Right ventricle myocardium inferior (tissue), 1 donor: ENCODE data around the gene IFT22. TPM values are rescaled to one million over a fixed set of nuclear protein-coding genes. Genes with fewer than 3 reads are reported as not detected.
"Not testable (repeated sequence)": the region's sequence is repeated elsewhere in the genome, so short reads cannot be mapped to it uniquely, and the experiment has no call there.

Experiments used
- ATAC-seq: fragments of 200-7000 bp; cut with Tn5 transposase; one replicate; pipeline ENCODE4 v1.9.1; 2020; ENCODE audit warnings: mild to moderate bottlenecking, moderate library complexity
- DNase-seq: peaks from one replicate; pipeline ENCODE4 v3.0.0; 2021; ENCODE audit errors: missing footprints
- intact Hi-C: fragments of 100-400 bp; cut with DNase I; formaldehyde crosslinking; loops from one replicate; pipeline ENCODE4 v1.11.0; 2022
- total RNA-seq: library from RNA; stranded (reverse); fragmentation: NEBNext Ultra II Directional; extraction: Animal tissue kit (Norgen Biotek cat#: 25700); gene quantifications from one replicate; pipeline ENCODE4 v1.2.1, GENCODE V29; 2021
- donor health status: DM: no; HTN: yes; CAD: no; lungs with severe emphysema.

The IFT22 gene
- total RNA-seq, 1 donor from 2014 or later: 26.5 TPM

DNA sequence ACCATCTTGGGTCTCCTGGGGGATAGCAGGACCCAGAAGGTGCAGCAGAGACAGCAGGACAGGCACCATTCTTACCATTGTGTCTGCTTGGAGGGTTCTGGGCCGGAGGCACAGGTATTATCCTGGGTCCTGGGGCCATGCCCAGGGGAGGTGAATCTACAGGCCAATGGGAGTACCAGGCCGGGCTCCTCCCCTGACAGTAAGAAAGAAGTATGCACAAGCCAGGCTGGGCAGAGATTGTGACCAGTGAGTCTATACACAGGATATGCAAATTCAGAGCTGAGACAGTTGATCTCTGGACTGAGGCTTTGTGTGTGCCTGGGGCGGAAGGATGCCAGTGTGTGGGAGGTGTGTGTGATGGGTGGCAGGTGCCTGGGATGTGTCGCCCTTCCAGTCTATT lies 31.9 kb downstream of the IFT22 start:
- ATAC-seq, DNase-seq, intact Hi-C loops: not testable (repeated sequence)

DNA sequence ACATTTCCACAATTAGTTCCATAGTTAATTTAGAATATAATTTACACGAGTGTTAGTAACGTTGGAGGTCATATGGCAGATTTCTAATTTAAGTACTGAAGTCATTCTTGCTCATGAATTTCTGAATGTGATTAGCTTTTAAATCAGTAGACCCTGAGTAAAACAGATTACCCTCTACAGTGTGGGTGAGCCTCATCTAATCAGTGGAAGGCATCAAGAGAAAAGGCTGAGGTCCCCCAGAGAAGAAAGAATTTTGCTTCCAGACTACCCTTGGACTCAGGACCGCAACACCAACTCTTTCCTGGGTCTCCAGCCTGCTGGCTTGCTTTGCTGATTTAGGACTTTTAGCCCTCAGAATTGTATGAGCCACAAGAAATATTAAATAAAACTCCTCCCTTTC lies 33.2 kb downstream of the IFT22 start:
- intact Hi-C loops: no loop called here
- ATAC-seq (no peak), DNase-seq (no peak)

DNA sequence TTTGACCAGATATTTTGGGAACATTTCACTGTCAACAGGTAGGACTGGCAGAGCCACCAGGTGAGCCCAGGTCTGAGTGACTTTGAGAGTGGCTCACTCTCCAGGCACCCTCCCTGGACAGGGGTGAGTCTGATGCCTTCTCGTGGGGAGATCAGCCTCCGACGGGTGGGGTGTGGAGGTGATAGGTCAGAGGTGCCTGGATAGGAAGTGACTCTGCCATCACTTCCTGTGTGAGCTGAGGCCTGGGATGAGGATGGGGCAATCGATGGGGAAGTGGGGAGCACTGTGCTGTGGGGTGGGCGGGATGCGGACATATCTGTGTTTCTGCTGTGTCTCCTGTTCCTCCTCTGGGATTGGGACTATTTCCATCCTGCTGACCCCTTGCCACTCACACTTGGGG lies 34.6 kb downstream of the IFT22 start:
- no peak for ATAC-seq
- intact Hi-C loops: no loop called here
- no peak for DNase-seq

DNA sequence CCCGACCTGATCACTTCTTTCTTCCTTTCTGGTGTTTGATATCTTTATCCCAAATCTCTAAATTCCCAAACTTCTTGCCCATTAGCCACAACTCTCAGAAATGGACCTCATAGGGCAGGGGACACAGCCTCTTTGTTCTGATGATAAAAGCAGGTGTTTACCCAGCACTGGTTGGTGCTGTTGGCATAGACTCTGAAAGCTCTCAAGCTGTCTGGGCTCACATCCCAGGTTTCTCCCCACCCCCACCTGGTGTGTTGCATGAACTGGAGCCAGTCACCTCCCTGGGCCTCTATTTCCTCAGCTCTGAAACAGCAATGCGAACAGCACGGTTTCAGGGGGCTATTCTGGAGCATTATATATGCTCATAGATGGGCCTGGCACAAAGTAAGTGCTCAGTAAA lies 35.7 kb downstream of the IFT22 start:
- peak; percentile 66 for ATAC-seq
- DNase-seq, intact Hi-C loops: not testable (repeated sequence)

DNA sequence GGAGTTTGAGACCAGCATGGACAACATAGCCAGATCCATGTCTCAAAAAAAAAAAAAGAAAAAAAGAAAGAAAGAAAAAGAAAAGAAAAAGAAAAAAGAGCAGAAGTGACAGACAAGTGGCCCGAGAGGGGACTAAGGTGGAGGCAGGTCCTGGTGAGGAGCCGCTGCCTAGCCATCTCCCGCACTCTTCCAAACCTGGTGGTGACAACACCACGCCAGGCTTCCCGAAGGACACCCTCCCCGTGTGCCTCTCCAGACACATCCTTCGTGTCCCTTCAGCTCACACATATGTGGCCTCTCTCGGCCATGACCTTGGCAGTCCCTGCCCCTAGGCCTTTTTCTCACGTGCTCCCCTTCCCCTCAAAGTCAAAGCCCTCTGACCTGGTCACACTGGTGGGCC lies 36.4 kb downstream of the IFT22 start:
- intact Hi-C loops: no loop called here
- no peak for ATAC-seq
- no peak for DNase-seq

DNA sequence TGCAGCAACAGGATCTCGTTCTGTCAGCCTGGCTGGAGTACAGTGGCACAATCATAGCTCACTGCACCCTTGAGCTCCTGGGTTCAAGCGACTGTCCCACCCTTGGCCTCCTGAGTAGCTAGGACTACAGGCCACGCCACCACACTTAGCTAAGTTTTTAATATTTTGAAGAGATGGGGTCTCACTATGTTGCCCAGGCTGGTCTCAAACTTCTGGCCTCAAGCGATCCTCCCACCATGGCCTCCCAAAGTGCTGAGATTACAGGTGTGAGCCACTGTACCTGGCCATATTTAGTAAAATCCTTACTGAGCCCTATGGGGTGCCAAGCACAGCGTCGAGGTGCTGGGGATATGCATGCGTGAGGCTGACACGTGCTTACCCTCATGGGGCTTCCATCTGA lies 40.7 kb downstream of the IFT22 start:
- intact Hi-C loops: loop anchor here (5.0 kb wide), 1 partner anchor 89 kb away; no protein-coding TSS in a partner anchor
- DNase-seq, ATAC-seq: not testable (repeated sequence)

DNA sequence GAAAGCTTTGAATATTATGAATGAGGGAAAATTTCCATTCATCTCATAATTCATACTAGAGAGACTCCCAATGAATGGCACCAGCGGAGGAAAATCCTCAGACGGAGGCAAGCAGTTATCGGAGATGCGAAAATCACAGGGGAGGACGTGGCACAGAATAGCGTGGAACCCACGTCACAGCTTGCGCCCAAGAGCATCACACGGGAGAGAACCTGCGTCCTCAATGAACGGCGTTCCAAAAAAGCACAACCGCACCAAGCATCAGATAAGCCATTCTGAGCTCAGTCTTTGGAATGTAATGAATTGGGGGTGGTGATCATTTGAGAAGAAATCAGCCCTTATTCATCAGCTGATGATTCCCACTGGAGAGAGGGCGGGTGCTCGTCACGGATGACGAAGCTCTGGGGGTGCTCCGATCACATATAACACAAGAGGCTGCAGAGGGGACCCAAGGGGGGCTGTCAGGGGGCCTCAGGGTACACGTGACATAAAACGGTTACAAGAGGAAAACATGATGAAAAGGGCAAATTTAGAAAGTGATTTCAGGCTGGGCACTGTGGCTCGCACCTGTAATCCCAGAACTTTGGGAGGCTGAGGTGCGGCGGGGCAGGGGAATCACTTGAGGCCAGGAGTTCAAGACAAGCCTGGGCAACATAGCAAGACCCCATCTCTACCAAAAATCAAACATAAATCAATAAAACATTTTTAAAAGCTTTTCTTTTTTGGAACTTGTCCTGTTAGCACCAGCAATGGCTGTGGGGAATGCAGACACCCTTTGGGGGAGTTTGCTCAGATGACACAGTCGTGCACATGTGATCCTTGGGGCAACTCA lies 42.9 kb downstream of the IFT22 start:
- intact Hi-C loops: no loop called here
- DNase-seq (no peak), ATAC-seq (no peak)

DNA sequence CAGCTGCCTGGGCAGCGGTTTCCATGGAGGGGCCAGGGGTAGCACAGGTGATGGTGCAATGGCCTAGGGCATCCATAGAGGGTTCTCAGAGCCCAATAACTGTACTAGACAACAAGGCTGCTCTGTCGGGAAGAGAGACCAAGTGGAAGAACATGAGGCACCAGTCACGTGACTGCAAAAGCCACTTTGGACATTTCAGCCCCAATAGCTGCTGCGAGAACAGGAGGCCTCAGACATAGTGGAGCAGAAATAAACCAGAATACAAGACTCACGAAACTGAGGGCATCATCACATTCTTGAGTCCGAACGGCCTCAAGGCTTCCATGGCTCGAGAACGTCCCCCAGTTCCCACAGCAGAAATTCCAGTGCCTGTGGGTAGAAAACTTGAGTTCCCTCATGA lies 44.5 kb downstream of the IFT22 start:
- no peak for DNase-seq
- intact Hi-C loops: no loop called here
- no peak for ATAC-seq

DNA sequence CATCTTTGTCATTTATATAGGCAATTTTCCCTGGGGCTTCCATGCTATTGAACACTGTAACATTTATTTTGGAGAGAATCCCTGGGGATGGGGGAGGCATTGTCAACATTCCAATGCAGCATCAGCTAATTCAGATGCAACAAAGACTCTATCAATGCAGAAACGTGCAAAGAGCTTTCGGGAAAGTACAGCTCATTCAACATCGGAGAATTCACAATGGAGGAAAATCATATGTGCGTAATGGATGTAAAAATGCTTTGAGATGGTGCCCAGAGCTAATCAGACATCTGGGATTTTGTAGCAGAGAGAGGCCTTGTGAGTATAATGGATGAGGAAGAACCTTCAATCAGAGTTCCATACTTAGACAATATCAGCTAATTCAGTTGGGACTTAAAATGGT lies 48.4 kb downstream of the IFT22 start:
- ATAC-seq: no peak
- intact Hi-C loops: no loop called here
- DNase-seq: no peak

DNA sequence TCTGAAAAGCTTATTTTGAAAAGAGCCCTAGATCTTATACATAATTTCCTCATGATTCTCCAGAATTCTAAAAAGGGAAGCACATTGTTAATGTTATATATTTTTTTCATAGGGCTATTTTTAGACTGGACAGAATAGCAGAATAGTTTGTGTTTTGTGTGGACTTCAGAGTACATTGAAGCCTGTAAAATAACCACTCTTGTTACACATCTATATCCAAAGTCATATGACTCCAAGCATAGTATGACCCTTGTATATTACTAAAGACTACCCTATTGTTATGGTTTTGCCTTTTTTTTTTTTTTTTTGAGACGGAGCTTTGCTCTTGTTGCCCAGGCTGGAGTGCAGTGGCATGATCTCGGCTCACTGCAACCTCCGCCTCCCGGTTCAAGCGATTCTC lies 50.6 kb downstream of the IFT22 start:
- intact Hi-C loops: no loop called here
- ATAC-seq (no peak), DNase-seq (no peak)

DNA sequence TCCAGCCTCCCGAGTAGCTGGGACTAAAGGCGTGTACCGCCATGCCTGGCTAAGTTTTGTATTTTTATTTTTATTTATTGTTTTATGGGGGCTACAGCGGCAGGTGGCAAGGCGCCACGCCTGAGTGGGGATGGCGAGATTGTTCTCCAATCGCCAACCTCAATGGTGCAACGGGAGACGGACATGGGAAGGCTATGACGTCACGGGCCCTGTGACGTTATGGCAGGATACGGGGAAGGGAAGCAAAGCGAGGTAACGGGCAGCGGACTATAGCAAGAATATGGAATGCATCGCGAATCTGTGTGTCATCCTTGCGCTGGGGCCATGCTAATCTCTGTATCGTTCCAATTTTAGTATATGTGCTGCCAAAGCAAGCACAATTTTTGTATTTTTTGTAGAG lies 51.9 kb downstream of the IFT22 start:
- DNase-seq (no peak), ATAC-seq (no peak)
- intact Hi-C loops: no loop called here

DNA sequence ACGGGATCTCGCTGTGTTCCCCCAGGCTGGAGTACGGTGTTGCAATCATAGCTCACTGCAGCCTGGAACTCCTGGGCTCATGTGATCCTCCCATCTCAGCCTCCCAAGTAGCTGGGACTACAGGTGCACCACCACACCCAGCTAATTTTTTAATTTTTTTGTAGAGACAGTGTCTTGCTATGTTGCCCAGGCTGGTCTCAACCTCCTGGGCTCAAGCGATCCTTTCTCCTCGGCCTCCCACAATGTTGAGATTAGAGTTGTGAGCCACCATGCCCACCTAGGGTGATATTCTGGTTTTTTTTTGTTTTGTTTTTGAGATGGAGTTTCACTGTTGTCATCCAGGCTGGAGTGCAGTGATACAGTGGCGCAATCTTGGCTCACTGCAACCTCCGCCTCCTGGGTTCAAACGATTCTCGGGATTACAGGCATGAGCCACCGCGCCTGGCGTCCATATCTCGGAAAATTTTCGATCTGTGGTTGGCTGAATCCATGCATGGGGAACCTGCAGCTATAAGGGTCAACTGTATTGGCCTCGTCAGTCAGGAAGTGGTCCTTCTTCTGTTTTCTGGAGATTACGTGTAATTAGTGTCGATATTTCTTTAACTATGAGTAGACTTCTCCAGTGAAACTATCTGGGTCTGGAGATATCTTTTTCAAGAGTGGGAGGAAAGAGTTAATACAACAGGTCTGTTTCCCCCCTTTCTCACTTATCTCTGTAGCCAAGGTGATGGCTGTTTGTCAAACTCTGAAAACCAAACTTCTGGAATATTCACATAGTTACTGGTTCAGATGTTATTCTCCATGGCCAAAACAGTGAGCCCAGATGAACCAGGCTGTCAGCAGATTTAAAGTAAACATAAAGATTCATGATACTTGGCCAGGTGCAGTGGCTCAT lies 55.7 kb downstream of the IFT22 start:
- intact Hi-C loops: no loop called here
- no peak for ATAC-seq
- DNase-seq: no peak

DNA sequence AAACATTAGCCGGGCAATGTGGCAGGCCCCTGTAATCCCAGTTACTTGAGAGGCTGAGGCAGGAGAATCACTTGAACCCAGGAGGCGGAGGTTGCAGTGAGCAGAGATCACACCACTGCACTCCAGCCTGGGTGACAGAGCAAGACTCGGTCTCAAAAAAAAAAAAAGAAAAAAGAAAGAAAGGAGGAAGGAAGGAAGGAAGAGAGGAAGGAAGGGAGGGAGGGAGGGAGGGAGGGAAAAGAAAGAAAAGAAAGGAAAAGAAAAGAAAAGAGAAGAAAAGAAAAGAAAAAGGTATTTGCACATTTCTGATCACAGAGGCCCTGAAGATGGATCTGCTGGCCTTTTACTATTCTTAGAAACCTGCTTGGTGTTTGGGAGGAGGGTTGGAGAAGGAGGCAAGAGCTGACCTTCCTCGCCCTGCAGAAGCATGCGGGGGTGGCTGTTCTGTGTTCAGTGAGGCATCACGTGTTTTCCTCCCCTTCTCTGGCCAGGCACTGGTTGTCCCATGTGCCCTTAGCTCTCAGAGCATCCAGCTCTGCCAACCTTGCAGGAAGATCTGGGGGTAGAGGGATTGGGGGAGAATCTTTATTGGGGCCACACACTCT lies 57.4 kb downstream of the IFT22 start:
- ATAC-seq: peak; percentile 83
- DNase-seq, intact Hi-C loops: not testable (repeated sequence)

Other genes with a start within 250 kb of the IFT22 start
- 21.0 TPM for gene TRIM56, start 236.3 kb downstream of the IFT22 start, total RNA-seq
- gene SERPINE1, start 194.7 kb downstream of the IFT22 start, total RNA-seq: 1.6 TPM
- gene AP1S1, start 167.3 kb downstream of the IFT22 start, total RNA-seq: 12.8 TPM
- gene VGF, start 156.2 kb downstream of the IFT22 start, total RNA-seq: not detected
- gene NAT16, start 141.5 kb downstream of the IFT22 start, total RNA-seq: not detected
- not detected for gene MOGAT3, start 120.8 kb downstream of the IFT22 start, total RNA-seq
- gene PLOD3, start 104.2 kb downstream of the IFT22 start, total RNA-seq: 41.7 TPM
- 57.5 TPM for gene ZNHIT1, start 103.6 kb downstream of the IFT22 start, total RNA-seq
- 2.5 TPM for gene CLDN15, start 84.0 kb downstream of the IFT22 start, total RNA-seq
- 331 TPM for gene FIS1, start 76.7 kb downstream of the IFT22 start, total RNA-seq
- not detected for gene COL26A1, start 41.1 kb upstream of the IFT22 start, total RNA-seq